KBM-7 (cell line): ENCODE measurements around the gene CEP85L.
A peak's percentile ranks its signal among the peaks of the same experiment; 100 is the strongest.

ENCODE experiments used
- DNase-seq: peaks from one replicate; pipeline ENCODE4 v3.0.0-alpha.2; 2015
- in situ Hi-C: fragments of 300-500 bp; cut with MboI; formaldehyde crosslinking; loops from 2 replicates; pipeline ENCODE4 v1.14.3; 2020; ENCODE audit warnings: low sequenced_read_pairs, low pct_unique_long_range_greater_than_20kb, mixed read lengths

Gene CEP85L

GRCh38 chr6:118558464-118559217 is 92.8 kb downstream of the CEP85L start:
- in situ Hi-C loops: no loop called here
- peak; percentile 41 for DNase-seq

DNA sequence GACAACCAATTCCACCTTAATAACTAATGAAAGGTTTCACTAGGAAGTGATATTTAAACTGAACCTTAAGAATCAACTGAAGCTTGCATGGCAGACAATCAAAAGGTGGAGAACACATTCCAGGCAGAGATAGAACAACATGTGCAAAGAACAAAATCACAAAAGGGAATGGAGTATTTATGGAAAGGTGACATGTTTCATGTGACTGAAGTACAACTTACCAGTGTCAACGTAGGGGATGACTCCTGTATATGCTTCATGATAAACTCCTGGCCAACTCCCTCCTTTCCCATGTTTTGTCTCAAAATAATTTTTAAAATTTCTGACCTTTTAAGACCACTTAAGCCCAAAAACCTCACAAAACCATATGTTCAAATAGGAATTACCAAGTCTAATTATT is 96.7 kb downstream of the CEP85L start:
- in situ Hi-C loops: no loop called here

DNA sequence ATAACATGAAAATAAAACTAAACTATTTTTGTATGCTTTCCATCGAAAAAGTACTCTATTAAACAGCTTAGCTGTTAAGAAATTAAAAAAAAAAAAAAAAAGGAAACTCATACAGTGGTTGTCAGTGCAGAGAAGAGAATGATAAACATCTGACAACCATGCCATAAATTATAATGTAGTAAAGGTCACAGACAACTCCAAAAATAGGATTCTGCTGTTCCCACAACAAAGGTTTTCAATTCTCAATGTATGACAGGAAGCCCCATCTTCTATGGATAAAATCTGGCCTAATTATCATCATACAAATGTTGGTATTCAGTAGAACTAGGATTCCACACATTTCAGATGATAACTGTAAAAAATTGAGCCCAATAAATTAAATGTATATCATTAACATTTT is 98.3 kb downstream of the CEP85L start:
- in situ Hi-C loops: no loop called here

More for the DNA sequence above, 96.7 kb downstream of the CEP85L start:
- no peak for DNase-seq

DNA sequence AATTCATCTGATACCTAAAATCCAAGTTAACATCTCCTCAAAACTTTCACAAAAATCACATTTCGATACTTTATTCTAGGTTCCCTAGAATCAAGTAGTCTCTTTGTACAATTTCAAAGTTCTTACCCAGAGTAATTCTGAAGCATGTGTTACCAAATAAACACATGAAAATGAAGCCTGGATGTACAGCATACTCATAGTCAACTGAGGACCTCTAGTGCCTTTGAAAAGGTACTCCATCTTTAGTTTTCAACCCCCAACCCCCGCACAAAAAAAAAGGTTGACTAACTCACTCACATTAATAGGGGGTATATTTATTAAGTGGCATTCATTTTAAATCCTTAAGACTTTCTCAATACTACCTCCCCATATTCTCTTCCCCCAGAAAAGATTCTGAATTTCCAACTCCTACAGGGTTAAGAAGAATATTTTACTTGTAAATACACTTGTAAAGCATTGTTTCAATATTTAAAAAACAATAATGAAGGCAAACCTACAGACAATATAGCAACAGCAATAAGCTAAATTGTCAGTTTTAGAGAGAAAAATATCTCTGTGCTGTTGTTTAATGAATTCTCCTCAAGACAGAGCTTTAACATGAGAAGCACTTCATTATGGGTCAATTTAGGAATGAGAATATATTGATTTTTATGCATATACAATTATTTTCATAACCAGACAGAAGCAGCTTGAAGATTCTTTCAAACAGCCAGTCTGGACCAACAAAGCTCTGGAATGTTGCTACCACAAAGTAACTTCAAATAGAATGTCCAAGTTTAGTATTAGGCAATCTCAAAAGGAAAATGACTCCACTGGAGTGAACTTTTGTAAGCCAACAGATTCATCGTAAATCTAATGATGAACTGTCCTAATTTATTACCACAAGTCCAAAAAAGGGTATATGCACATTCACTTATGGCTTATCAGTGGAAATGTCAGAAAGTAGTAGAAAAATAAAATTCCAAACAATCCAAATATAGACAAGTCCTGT is 100.0 kb downstream of the CEP85L start:
- DNase-seq: peak; percentile 54
- in situ Hi-C loops: no loop called here

More for the DNA sequence above, 98.3 kb downstream of the CEP85L start:
- DNase-seq: no peak

DNA sequence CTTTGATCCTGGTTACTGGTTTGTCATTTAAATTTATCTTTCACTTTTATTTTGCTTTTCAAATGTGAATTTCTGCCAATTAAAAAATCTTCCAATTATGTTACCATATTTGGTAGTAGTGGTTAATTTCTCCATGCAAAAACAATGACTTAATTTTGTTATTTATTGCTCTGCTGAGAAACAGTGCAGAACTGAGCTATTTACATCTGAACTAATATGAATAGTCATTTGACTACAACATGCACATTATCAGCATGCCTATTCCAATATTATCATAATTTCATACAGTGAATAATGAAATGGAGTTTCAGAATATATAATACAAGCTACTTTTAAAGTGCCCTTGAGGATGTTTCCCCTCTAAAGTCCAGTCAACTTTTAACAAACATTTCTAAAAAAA is 102.8 kb downstream of the CEP85L start:
- in situ Hi-C loops: no loop called here
- no peak for DNase-seq

GRCh38 chr6:118548136-118548535 is 103.3 kb downstream of the CEP85L start, which contains the start of gene PLN:
Gene PLN, plus strand, starts transcription at chr6:118548296. Its CDS starts 10,626 bp downstream, at chr6:118558922.
- in situ Hi-C loops: no loop called here
- no peak for DNase-seq

DNA sequence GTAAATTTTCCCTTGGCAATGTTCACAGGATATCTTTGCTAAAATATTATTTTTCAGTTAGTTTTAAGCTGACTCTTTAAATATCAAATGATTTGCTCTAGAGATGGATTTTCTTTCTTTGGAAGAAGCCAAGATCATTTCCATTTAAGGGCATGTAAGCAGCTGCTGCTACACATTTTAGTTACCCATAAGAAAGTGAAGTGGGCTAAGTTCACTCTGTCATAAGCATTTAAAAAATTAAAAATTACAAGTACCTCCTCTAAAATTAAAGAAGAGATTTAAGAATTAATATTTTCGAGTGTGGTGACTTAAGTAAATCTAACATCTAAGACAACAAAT is 104.5 kb downstream of the CEP85L start:
- in situ Hi-C loops: no loop called here
- DNase-seq: no peak

GRCh38 chr6:118546164-118546879 is 105.1 kb downstream of the CEP85L start:
- in situ Hi-C loops: no loop called here
- DNase-seq: no peak

DNA sequence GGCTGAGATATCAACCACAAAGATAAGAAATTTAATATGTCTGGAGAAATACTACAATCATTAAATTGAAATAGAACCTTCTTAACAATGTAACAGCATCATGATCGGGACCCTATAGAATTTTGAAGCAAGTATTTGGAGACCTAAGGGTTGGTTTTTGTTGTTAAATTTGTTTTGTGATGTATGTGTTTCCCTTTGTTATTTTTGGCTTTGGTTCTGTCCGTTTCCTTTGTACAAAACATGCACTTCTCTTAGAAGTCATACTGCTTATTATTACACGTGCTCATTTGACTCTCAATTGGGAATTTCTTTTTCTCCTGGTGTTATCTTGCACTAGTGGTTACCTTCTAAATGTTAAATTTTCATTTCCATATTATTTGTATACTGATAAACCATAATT is 107.3 kb downstream of the CEP85L start:
- no peak for DNase-seq
- in situ Hi-C loops: no loop called here

- no peak for DNase-seq
- in situ Hi-C loops: no loop called here
These were observed 109.0 kb downstream of the CEP85L start for GRCh38 chr6:118542184-118542952.

DNA sequence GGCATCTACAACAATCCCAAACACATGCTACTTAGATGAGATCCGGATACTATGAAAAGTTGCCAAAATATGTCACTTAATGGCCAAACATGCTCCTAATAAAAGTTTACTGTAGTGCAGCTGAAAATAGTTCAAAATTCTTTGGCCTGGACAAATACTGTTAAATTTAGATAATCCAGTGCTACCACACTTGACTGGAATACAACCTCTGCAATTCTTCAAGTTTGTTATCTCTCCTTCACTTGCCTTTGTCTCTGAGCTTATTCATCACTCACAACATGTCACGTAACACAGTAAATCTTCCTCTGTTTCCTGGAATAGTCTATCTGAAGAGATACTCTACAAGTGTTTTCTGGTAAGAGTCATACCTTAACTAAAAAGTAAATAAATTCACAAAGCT is 113.8 kb downstream of the CEP85L start:
- in situ Hi-C loops: no loop called here

GRCh38 chr6:118536478-118536877 is 114.9 kb downstream of the CEP85L start:
- no peak for DNase-seq

More for the DNA sequence above, 113.8 kb downstream of the CEP85L start:
- DNase-seq: no peak

DNA sequence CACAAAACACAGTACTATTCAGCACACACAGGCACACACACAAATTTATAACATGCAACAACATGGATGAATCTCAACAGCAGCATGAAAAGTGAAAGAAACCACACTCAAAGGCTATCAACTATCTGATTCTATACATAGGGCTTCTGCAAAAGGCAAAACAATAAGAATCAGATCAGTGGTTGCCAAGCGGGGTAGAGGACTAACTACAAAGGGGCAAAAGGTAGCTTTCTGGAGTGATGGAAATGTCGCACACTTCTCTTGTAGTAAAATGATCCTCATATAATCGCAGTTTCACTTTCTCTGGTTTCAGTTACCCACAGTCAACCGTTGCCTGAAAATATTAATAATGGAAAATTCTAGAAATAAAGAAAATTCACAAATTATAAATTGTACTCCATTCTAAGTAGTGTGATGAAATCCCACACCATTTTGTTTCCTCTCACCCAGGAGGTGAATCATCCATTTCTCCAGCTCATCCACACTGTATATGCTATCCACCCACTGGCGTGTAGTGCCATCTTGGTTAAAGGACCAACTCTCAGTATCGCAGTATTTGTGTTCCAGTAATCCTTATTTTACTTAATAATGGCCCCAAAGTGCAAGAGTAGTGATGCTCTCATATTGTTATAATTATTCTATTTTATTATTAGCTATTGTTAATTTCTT is 116.1 kb downstream of the CEP85L start:
- in situ Hi-C loops: no loop called here

More at GRCh38 chr6:118536478-118536877, 114.9 kb downstream of the CEP85L start:
- in situ Hi-C loops: no loop called here

GRCh38 chr6:118530942-118531341 is 120.4 kb downstream of the CEP85L start:
- in situ Hi-C loops: no loop called here
- DNase-seq: no peak

More for the DNA sequence above, 116.1 kb downstream of the CEP85L start:
- DNase-seq: no peak

DNA sequence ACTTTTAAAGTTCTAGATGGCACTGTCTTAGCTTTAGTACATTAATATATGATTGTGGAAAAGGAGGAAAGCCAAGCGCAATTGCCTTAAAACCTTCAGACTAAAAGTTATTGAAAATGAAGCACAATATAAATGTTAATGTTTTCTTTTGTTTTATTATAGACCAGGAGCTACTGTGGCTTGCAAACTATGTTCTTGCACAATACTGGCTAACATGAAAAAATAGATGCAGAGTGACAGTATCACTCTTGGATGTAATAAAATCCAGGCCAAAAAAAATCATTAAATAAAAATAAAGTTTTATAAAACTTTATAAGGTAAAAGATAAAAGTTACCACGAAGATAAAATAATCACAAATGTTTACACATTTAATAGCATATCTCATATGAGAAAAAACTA is 121.6 kb downstream of the CEP85L start:
- DNase-seq: no peak
- in situ Hi-C loops: no loop called here

DNA sequence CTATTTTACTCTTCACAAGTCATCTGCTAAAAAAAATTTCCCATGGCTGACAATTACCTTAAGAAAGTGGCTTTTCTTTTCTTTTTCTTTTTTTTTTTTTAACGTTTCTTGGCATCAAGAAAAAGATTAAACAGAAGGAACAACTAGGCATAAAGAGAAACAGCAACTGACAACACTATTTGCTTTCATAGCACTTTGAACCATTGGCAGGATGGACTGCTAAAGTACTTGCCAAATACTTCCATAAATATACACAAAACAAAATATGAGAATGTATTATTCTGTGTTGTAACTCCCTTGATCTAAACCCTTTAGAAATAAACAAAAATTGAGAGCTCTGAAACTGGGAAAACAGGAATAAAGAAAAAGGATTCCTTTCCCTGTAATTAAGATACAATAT is 123.3 kb downstream of the CEP85L start:
- no peak for DNase-seq
- in situ Hi-C loops: no loop called here

- DNase-seq: no peak
- in situ Hi-C loops: no loop called here
These were observed 125.2 kb downstream of the CEP85L start for GRCh38 chr6:118525913-118526780.
